Glutamatergic neuron (in vitro differentiated cells): ENCODE results near the gene TRAF3IP1. TPM values are rescaled to one million over a fixed set of nuclear protein-coding genes. Genes with fewer than 3 reads are reported as not detected.
A peak's percentile ranks its signal among the peaks of the same experiment; 100 is the strongest.

Experiments used
- DNase-seq: peaks from one replicate; pipeline ENCODE4 v3.0.0; 2022
- H3K27ac Mint-ChIP-seq: one replicate; pipeline ENCODE4 v1.8.0; 2020; ENCODE audit warnings: mild to moderate bottlenecking, mixed read lengths, inconsistent platforms; ENCODE audit not compliant: unreplicated experiment
- H3K27me3 Mint-ChIP-seq: one replicate; pipeline ENCODE4 v1.8.0; 2020; ENCODE audit warnings: mild to moderate bottlenecking, moderate library complexity, mixed read lengths, inconsistent platforms; ENCODE audit not compliant: unreplicated experiment
- H3K36me3 Mint-ChIP-seq: one replicate; pipeline ENCODE4 v1.8.0; 2020; ENCODE audit warnings: mild to moderate bottlenecking, mixed read lengths, inconsistent platforms; ENCODE audit not compliant: unreplicated experiment
- H3K4me1 Mint-ChIP-seq: one replicate; pipeline ENCODE4 v1.8.0; 2020; ENCODE audit warnings: mild to moderate bottlenecking, low read depth, mixed read lengths, inconsistent platforms; ENCODE audit not compliant: unreplicated experiment
- H3K4me3 Mint-ChIP-seq: one replicate; pipeline ENCODE4 v1.8.0; 2020; ENCODE audit warnings: mild to moderate bottlenecking, mixed read lengths, inconsistent platforms; ENCODE audit not compliant: unreplicated experiment
- H3K9me3 Mint-ChIP-seq: one replicate; pipeline ENCODE4 v1.8.0; 2020; ENCODE audit warnings: mild to moderate bottlenecking, moderate library complexity, mixed read lengths, inconsistent platforms; ENCODE audit not compliant: unreplicated experiment
- total RNA-seq: library from RNA; stranded (reverse); fragmentation: NEBNext Ultra II Directional; extraction: Animal tissue kit (Norgen Biotek cat#: 25700); gene quantifications from one replicate; pipeline ENCODE4 v1.2.1, GENCODE V29; 2021; ENCODE audit not compliant: unreplicated experiment
- TF ChIP-seq, protein P1 (sequence below): fragments of 200-600 bp; sonication (generic); IDR thresholded peaks from one replicate; pipeline ENCODE4 v1.5.0; 2021; ENCODE audit not compliant: partially characterized antibody, unreplicated experiment

The TRAF3IP1 gene
- total RNA-seq, 1 donor from 2014 or later = 10.3 TPM

DNA sequence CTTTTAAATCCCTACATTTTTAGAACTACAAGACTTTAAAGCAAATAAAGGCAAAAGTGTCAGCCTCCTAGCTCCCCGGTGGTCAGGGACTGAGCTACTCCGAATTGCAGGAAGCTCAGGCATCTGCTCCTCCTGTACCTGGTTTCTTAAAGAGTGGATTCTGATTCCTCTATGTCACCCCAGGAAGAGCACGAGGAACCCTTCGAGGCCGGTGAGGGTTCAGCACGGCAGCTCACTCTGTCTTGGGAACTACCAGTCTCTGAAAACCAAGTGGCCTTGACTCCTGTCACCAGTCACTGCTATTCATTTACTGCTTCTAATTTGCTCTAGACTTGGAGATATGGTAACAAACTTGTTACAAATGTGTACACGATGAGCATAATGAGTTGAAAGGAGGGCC lies 34.2 kb upstream of the TRAF3IP1 start:
- no peak overlapping the region for H3K4me3 Mint-ChIP-seq

DNA sequence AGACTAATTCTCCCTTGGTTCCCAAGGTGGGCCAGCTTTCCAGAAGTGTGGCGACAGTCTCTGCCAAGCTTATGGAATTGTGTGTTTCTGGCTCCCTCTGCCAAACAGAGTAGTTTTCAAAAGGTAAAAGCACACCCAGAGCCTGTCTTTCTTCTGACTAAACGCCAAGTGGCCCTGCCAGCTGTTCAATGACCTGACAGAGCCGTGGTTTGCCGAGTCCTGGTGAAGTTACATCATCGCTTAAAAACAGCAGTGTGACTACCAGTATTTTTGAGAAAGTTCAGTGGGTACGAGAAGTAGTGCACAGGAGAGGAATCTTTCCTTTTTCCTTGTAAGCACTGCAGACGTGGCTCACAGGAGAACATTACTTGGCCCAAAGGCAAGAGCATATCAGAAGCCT lies 33.8 kb upstream of the TRAF3IP1 start:
- TF ChIP-seq, protein P1, sequence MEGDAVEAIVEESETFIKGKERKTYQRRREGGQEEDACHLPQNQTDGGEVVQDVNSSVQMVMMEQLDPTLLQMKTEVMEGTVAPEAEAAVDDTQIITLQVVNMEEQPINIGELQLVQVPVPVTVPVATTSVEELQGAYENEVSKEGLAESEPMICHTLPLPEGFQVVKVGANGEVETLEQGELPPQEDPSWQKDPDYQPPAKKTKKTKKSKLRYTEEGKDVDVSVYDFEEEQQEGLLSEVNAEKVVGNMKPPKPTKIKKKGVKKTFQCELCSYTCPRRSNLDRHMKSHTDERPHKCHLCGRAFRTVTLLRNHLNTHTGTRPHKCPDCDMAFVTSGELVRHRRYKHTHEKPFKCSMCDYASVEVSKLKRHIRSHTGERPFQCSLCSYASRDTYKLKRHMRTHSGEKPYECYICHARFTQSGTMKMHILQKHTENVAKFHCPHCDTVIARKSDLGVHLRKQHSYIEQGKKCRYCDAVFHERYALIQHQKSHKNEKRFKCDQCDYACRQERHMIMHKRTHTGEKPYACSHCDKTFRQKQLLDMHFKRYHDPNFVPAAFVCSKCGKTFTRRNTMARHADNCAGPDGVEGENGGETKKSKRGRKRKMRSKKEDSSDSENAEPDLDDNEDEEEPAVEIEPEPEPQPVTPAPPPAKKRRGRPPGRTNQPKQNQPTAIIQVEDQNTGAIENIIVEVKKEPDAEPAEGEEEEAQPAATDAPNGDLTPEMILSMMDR = no peak
- peaks cover 10% of the 10 kb centered on the region for H3K4me1 Mint-ChIP-seq
- H3K9me3 Mint-ChIP-seq = peaks cover 5% of the 10 kb centered on the region

More for the DNA sequence above, 34.2 kb upstream of the TRAF3IP1 start:
- Mint-ChIP-seq H3K9me3 (peaks cover 5% of the 10 kb centered on the region), H3K27me3 (peaks cover 6% of the 10 kb centered on the region), H3K36me3 (no peaks in the 10 kb centered on the region), H3K27ac (no peak overlapping the region), H3K4me1 (peaks cover 10% of the 10 kb centered on the region)
- TF ChIP-seq, protein P1 = no peak
- DNase-seq = no peak

DNA sequence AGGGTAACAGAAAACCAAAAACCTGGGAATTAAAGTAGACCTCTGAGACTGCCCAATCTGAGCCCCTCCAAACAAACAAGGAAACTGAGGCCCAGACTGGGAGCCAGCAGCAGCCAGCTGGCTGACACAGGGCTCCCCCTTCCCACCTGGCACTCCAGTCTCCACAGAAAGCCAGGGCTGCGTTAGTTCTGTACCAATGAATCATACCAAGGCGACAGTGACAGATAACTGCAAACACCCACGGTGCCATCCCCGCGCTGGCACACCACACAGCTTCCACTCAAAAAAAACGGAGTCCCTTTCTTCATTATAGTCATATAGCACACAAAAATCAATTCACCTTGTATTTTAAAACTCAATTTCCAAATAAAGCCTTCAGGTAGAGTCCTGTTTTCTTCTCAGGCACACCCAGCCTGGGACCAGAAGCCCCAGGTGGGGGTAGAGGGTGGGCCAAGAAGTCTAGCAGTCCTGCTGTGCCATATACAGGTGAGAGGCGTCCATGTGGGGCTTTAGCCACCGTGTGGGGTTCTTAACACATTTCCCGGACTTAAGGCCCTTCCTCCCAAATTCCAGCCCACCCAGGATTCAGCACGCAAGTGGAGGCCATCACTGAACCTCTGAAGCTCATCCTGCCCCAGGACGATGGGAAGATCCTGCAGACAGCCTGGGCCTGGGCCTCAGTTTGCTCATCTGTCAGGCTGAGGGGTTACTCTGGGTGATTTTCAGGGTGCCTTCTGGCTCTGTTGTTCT lies 33.2 kb upstream of the TRAF3IP1 start:
- no peak for DNase-seq
- Mint-ChIP-seq H3K27me3 (peaks cover 6% of the 10 kb centered on the region), H3K4me1 (peaks cover 10% of the 10 kb centered on the region), H3K4me3 (peak overlapping the region; percentile 88), H3K9me3 (peaks cover 5% of the 10 kb centered on the region), H3K36me3 (no peaks in the 10 kb centered on the region), H3K27ac (no peak overlapping the region)
- TF ChIP-seq, protein P1 = no peak

More for the DNA sequence above, 33.8 kb upstream of the TRAF3IP1 start:
- H3K36me3 Mint-ChIP-seq = no peaks in the 10 kb centered on the region
- DNase-seq = no peak
- H3K27me3 Mint-ChIP-seq = peaks cover 6% of the 10 kb centered on the region
- H3K4me3 Mint-ChIP-seq = peak overlapping the region; percentile 88
- no peak overlapping the region for H3K27ac Mint-ChIP-seq

- Mint-ChIP-seq H3K9me3 (peaks cover 5% of the 10 kb centered on the region), H3K36me3 (no peaks in the 10 kb centered on the region), H3K27me3 (peaks cover 6% of the 10 kb centered on the region), H3K4me3 (peak within 1 kb of the TSS; percentile 88), H3K4me1 (peaks cover 10% of the 10 kb centered on the region), H3K27ac (peak within 1 kb of the TSS; percentile 14)
- TF ChIP-seq, protein P1 = no peak
- no peak for DNase-seq
Measured at GRCh38 chr2:238287737-238288649, 32.3 kb upstream of the TRAF3IP1 start, which contains the start of gene PER2. Gene PER2 (minus strand): TSS chr2:238288610. CDS start chr2:238277936, 10,674 bp downstream.
